Pancreas (tissue), 10 donors: Measurements from ENCODE around the gene CYP2U1. TPM values are rescaled to one million over a fixed set of nuclear protein-coding genes. Genes with fewer than 3 reads are reported as not detected.
A peak's percentile ranks its signal among the peaks of the same experiment; 100 is the strongest.
"Not testable (repeated sequence)": the region's sequence is repeated elsewhere in the genome, so short reads cannot be mapped to it uniquely, and the experiment has no call there.

ENCODE experiments used
- ATAC-seq, 4 donors: fragments of 200-7000 bp; cut with Tn5 transposase; one replicate each; pipeline versions ENCODE4 v1.8.0 to v1.9.1; 2020; ENCODE audit warnings: mild to moderate bottlenecking in 4 of 4, moderate library complexity in 4 of 4
- DNase-seq, 6 donors: peaks; one replicate each; pipeline ENCODE4 v3.0.0-alpha.2; 2020
- FAIRE-seq: peaks from 2 replicates; lab custom pipeline; 2012; peaks lifted over from hg19 to GRCh38; lab: Jason Lieb, UNC
- H3K27ac ChIP-seq, 4 donors: fragments of 200-600 bp; sonication (generic); 1 replicate in 3 of 4; 2 replicates in 1 of 4; pipeline versions ENCODE4 v1.5.0 to v1.8.0; 2020
- H3K27me3 ChIP-seq, 4 donors: fragments of 200-600 bp; one replicate each; pipeline ENCODE4 v1.8.0; 2021
- H3K36me3 ChIP-seq, 3 donors: fragments of 200-600 bp; sonication (generic) in 1 of 3; one replicate each; pipeline versions ENCODE4 v1.5.0 to v1.8.0; 2020 to 2021
- H3K4me1 ChIP-seq, 3 donors: fragments of 200-600 bp; one replicate each; pipeline ENCODE4 v1.8.0; 2021
- H3K4me3 ChIP-seq, 4 donors: fragments of 200-600 bp; sonication (generic) in 2 of 4; one replicate each; pipeline versions ENCODE4 v1.5.0 to v1.8.0; 2020 to 2021
- H3K9me3 ChIP-seq, 4 donors: fragments of 200-600 bp; one replicate each; pipeline ENCODE4 v1.8.0; 2021
- CTCF ChIP-seq, 4 donors: fragments of 200-600 bp; sonication (generic) in 3 of 4; IDR thresholded peaks; one replicate each; pipeline versions ENCODE4 v1.5.0 to v1.8.0; 2021; ENCODE audit warnings: antibody characterized with exemption in 4 of 4
- WGBS, 2 donors: extraction: QIAGEN DNeasy Blood & Tissue Kit; methylation state at CpG; one replicate each; pipeline ENCODE4 v1.1.7; 2013; 5-methylcytosine and 5-hydroxymethylcytosine counted together
- intact Hi-C, 3 donors: fragments of 100-400 bp; cut with DNase I; formaldehyde crosslinking; loops; one replicate each; pipeline versions ENCODE4 v1.11.1 to v1.14.2; 2022
- polyA plus RNA-seq, 2 donors: library from polyadenylated mRNA; stranded (reverse); fragments of 200-250 nt; gene quantifications; one replicate each; pipeline ENCODE4 v1.2.3, GENCODE V29; 2013
- total RNA-seq, 6 donors: library from RNA; stranded (reverse); fragmentation: NEBNext Ultra II Directional in 4 of 6; extraction: Animal tissue kit (Norgen Biotek cat#: 25700) in 4 of 6; gene quantifications; one replicate each; pipeline versions ENCODE4 v1.2.1 to v1.2.4, GENCODE V29; 2021 to 2023
- donor health status: healthy with polysubstance abuse.
- donor health status: DM: no; HTN: no; CAD: no; lungs with moderate emphysema.
- donor health status: DM: no; HTN: no; CAD: no.
- donor health status: control.
- donor health status: control.
- donor health status: Bipolar disorder and iron deficiency.
- donor health status: DM: yes; HTN: yes; CAD: no.
- donor health status: DM: no; HTN: no; CAD: no.
- donor health status: DM: no; HTN: no; CAD: no.
- donor health status: DM: yes; HTN: yes; CAD: no.

The CYP2U1 gene
- total and polyA plus RNA-seq, 8 donors, result 0.92 to 5.0 (median 1.6) TPM

GRCh38 chr4:107917500-107917899 lies 13.8 kb upstream of the CYP2U1 start:
- Histone ChIP-seq H3K4me3 (no peak overlapping the region), H3K27ac (no peak overlapping the region), H3K9me3 (no peaks in the 10 kb centered on the region), H3K36me3 (no peaks in the 10 kb centered on the region), H3K27me3 (no peaks in the 10 kb centered on the region), H3K4me1 (peaks cover 0 to 3% (median 0%) of the 10 kb centered on the region in 3 donors)
- no peak for TF ChIP-seq CTCF (IDR thresholded peaks at IDR 0.05)
- no peak for FAIRE-seq
- intact Hi-C loops, result loop anchor here (5.0 to 10.0 kb wide), 3 partner anchors 160 to 165 kb away; no protein-coding TSS in a partner anchor
- no peak for DNase-seq
- ATAC-seq, result no peak
- 95 to 98% methylated on average over 2 of the region's 2 CpGs for WGBS, 2 donors

- Histone ChIP-seq H3K27ac (no peak overlapping the region), H3K9me3 (no peaks in the 10 kb centered on the region)
- ATAC-seq, result no peak
Observed at GRCh38 chr4:107922486-107923473, 8.6 kb upstream of the CYP2U1 start.

GRCh38 chr4:107925713-107926112 lies 5.6 kb upstream of the CYP2U1 start:
- FAIRE-seq, H3K27me3 ChIP-seq, H3K4me1 ChIP-seq, ATAC-seq, intact Hi-C loops, H3K36me3 ChIP-seq, H3K4me3 ChIP-seq, H3K9me3 ChIP-seq, H3K27ac ChIP-seq, DNase-seq: not testable (repeated sequence)

More at GRCh38 chr4:107922486-107923473, 8.6 kb upstream of the CYP2U1 start:
- TF ChIP-seq CTCF (IDR thresholded peaks at IDR 0.05), result no peak
- intact Hi-C loops, result no loop called here
- H3K36me3 ChIP-seq, result no peaks in the 10 kb centered on the region
- WGBS, 2 donors, result 73 to 81% methylated on average over 4 of the region's 4 CpGs
- no peak for FAIRE-seq
- DNase-seq, result no peak
- no peak overlapping the region for H3K4me3 ChIP-seq
- H3K27me3 ChIP-seq, result no peaks in the 10 kb centered on the region
- H3K4me1 ChIP-seq, result no peaks in the 10 kb centered on the region

GRCh38 chr4:107926875-107927274 lies 4.5 kb upstream of the CYP2U1 start:
- H3K9me3 ChIP-seq, ATAC-seq, H3K36me3 ChIP-seq, H3K27me3 ChIP-seq, H3K4me1 ChIP-seq, DNase-seq, intact Hi-C loops, H3K4me3 ChIP-seq, H3K27ac ChIP-seq, FAIRE-seq: not testable (repeated sequence)
- 76 to 81% methylated on average over 4 of the region's 4 CpGs for whole genome bisulfite sequencing, 2 donors

- Histone ChIP-seq H3K27me3 (no peaks in the 10 kb centered on the region), H3K27ac (peak overlapping the region in 2 of 4 donors; percentile 31 to 42), H3K9me3 (no peaks in the 10 kb centered on the region), H3K4me1 (no peaks in the 10 kb centered on the region), H3K36me3 (no peaks in the 10 kb centered on the region), H3K4me3 (peak overlapping the region; percentile 56 to 87 (median 72))
- WGBS, 2 donors, result 3% methylated on average over 31 to 45 of the region's 45 CpGs
- DNase-seq (peak in 4 of 6 donors; percentile 2 to 73 (median 18)), ATAC-seq (peak in 2 of 4 donors; percentile 7 to 12), FAIRE-seq (no peak)
- intact Hi-C loops, result no loop called here
- TF ChIP-seq CTCF (IDR thresholded peaks at IDR 0.05), result no peak
Observed at GRCh38 chr4:107931775-107932321, 499 bp downstream of the CYP2U1 start.
